Thymus (tissue), 11 donors: ENCODE measurements around the gene AGPAT3. TPM values are rescaled to one million over a fixed set of nuclear protein-coding genes. Genes with fewer than 3 reads are reported as not detected.

ENCODE experiments used
- DNase-seq, 9 donors: peaks; one replicate each; pipeline ENCODE4 v3.0.0-alpha.2; 2013; ENCODE audit warnings: low spot score in 9 of 9, low read depth in 6 of 9, missing footprints in 1 of 9
- H3K27ac ChIP-seq, 2 donors: one replicate each; pipeline ENCODE4 v1.5.1; 2013; ENCODE audit warnings: control low read depth in 1 of 2, low read depth in 1 of 2, low read length in 1 of 2, mild to moderate bottlenecking in 1 of 2, moderate library complexity in 1 of 2
- H3K27me3 ChIP-seq, 2 donors: one replicate each; pipeline ENCODE4 v1.5.1; 2013; ENCODE audit warnings: low read length in 1 of 2; ENCODE audit not compliant: control insufficient read depth in 2 of 2, insufficient read depth in 1 of 2
- H3K36me3 ChIP-seq, 2 donors: one replicate each; pipeline ENCODE4 v1.5.1; 2013; ENCODE audit warnings: low read length in 1 of 2, mild to moderate bottlenecking in 1 of 2, moderate library complexity in 1 of 2; ENCODE audit not compliant: control insufficient read depth in 2 of 2, insufficient read depth in 2 of 2
- H3K4me1 ChIP-seq, 2 donors: one replicate each; pipeline ENCODE4 v1.5.1; 2013; ENCODE audit warnings: low read length in 2 of 2; ENCODE audit not compliant: control insufficient read depth in 2 of 2, insufficient read depth in 2 of 2
- H3K4me3 ChIP-seq, 2 donors: one replicate each; pipeline ENCODE4 v1.5.1; 2013; ENCODE audit warnings: low read length in 2 of 2, control low read depth in 1 of 2, mild to moderate bottlenecking in 1 of 2
- H3K9me3 ChIP-seq, 2 donors: one replicate each; pipeline ENCODE4 v1.5.1; 2013; ENCODE audit warnings: low read length in 1 of 2, mild to moderate bottlenecking in 1 of 2; ENCODE audit not compliant: control insufficient read depth in 2 of 2, insufficient read depth in 1 of 2
- WGBS: extraction: QIAGEN DNeasy Blood & Tissue Kit; methylation state at CpG from one replicate; pipeline ENCODE4 v1.1.7; 2013; 5-methylcytosine and 5-hydroxymethylcytosine counted together
- polyA plus RNA-seq: library from polyadenylated mRNA; stranded (reverse); fragments of 200-250 nt; gene quantifications from one replicate; pipeline ENCODE4 v1.2.3, GENCODE V29; 2013
- total RNA-seq: library from RNA; stranded (reverse); fragments of 120-200 nt; gene quantifications from one replicate; pipeline ENCODE4 v1.2.4, GENCODE V29; 2013
- donor health status: healthy.

AGPAT3 gene
- total and polyA plus RNA-seq, 2 donors, result 16.2 to 19.8 TPM

DNA sequence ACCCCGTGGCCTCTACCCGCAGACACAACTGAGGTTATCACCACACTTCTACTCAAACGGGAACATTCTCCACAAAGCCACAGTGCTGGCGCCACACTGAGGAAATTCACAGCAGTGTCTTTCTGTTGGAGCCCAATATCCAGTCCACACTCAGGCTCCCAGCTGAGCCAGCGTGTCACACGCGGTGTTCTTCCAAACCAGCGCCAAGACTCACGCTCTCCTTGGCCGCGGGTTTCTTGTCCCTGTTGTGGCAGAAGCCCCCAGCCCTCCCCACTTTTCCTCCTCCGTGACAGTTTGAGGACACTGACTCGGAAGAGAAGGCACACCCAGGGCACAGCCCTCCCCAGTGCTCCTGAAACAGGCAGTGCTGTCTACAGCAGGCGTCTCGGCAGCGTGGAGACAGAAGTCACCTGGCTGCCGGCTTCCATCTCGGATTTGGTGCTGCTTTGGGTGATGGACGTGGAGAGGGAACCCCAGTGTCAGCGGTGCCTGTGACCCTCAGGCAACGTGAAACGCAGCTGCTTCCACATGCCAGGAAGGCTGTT is 35.4 kb upstream of the AGPAT3 start:
- DNase-seq, result no peak
- Histone ChIP-seq H3K27ac (no peak overlapping the region), H3K27me3 (peaks cover 0 to 36% of the 10 kb centered on the region in 2 donors), H3K9me3 (peaks cover 0 to 5% of the 10 kb centered on the region in 2 donors), H3K4me3 (no peak overlapping the region), H3K36me3 (no peaks in the 10 kb centered on the region), H3K4me1 (peaks cover 0 to 4% of the 10 kb centered on the region in 2 donors)
- WGBS, result 79% methylated on average over 22 of the region's 22 CpGs

DNA sequence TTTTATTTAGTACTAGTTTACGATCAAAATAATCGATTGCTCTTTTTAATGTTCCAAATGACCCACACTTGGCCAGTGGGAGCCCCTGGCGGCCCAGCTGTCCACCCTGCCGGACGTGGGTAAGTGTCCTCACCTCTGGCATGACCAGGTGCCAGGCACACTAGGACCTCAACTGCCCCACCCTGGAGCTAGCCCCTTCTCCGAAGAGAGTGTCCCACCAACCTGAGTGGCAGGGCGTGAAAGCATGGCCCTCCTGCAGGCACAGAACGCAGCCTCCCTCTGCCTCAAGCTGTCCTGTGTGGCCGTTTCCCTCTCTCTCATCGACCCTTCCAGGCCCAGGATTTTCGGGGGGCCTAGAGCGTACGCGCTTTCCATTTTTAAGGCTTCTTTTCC is 32.9 kb upstream of the AGPAT3 start:
- Histone ChIP-seq H3K4me3 (no peak overlapping the region), H3K4me1 (peaks cover 0 to 4% of the 10 kb centered on the region in 2 donors), H3K9me3 (peaks cover 1 to 5% of the 10 kb centered on the region in 2 donors), H3K27me3 (peaks cover 2 to 37% of the 10 kb centered on the region in 2 donors), H3K36me3 (no peaks in the 10 kb centered on the region), H3K27ac (no peak overlapping the region)
- no peak for DNase-seq
- 97% methylated on average over 14 of the region's 14 CpGs for WGBS

DNA sequence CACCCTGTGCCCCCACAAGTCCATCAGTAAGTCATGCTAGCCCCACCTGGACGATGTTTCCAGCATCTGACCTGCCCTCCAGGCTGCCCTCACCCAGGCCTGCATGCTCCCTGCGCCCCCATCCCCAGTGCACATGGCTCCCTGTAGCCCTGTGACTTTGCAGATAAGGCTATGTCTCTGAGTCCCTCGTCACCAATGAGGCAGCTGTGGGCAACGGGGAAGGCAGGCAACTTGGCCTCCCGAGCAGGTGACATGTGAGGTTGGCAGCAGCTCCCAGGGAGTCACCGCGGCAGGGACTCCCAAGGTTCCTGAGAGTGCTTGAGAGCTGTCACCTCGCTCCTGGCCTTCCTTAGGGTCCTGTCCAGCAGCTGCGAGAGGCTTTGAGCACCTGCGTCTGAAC is 32.4 kb upstream of the AGPAT3 start:
- H3K27me3 ChIP-seq, result peaks cover 2 to 37% of the 10 kb centered on the region in 2 donors
- peaks cover 0 to 4% of the 10 kb centered on the region in 2 donors for H3K4me1 ChIP-seq
- H3K27ac ChIP-seq, result no peak overlapping the region
- H3K4me3 ChIP-seq, result no peak overlapping the region
- peaks cover 1 to 5% of the 10 kb centered on the region in 2 donors for H3K9me3 ChIP-seq
- WGBS, result 93% methylated on average over 10 of the region's 10 CpGs
- H3K36me3 ChIP-seq, result no peaks in the 10 kb centered on the region
- DNase-seq, result no peak

DNA sequence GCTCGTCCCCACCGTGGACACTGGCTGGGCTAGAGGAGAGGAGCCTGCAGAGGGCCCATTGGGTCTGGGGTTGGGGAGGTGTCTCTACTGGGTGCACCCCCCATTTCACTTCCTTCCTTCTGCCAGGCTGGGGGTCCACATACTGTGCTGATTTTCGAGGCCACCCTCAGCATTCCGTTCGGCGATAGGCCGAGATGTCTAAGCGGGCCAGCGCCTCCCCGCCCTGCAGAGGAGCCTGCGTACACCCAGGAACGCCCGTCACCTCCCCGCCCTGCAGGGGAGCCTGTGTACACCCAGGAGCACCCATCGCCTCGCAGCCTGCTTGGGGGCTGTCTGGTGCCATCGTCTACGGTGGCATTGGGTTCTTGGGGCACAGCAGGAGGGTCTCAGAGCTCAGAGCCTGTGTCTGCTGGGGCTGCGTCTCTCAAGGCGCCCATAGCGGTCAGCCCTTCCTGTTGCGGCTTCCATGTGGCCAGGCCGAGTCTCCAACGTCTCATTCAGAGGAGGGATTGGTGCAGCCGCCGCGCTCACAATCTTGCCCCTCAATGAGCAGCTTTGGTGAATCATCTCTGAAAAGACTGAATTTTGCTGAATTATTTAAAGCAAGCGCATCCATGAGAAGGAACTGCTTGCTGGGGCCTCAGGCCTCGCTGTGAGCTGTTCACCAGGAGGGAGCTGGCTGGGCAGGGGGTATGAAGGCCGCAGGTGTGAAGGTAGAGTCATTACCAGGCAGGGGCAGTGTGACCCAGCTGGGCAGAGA is 30.7 kb upstream of the AGPAT3 start:
- Histone ChIP-seq H3K27ac (no peak overlapping the region), H3K27me3 (peaks cover 2 to 35% of the 10 kb centered on the region in 2 donors)
- DNase-seq, result no peak

DNA sequence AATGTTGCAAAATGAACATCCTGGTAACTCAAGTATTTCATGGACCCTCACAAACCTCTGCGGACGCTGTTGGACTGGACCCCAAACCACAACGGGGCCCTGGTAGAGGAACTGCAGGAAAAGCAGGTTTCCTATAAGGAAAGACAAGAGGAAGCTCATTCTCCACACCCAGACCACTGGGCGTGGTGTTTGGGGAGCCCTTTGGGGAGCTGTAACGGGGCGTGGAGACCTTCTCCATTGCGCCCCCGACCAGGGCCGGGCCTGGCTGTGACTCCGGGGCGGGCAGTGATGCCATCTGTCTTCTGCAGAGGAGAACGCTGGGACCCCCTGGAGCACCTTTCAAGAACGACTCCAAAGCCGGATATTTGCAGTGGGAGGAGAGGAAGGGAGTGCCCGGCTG is 30.0 kb upstream of the AGPAT3 start:
- 6% methylated on average over 15 of the region's 15 CpGs for WGBS
- Histone ChIP-seq H3K9me3 (peaks cover 1 to 5% of the 10 kb centered on the region in 2 donors), H3K36me3 (no peaks in the 10 kb centered on the region), H3K4me3 (no peak overlapping the region), H3K27ac (no peak overlapping the region), H3K4me1 (no peaks in the 10 kb centered on the region), H3K27me3 (peaks cover 2 to 30% of the 10 kb centered on the region in 2 donors)
- no peak for DNase-seq

More for the DNA sequence above, 30.7 kb upstream of the AGPAT3 start:
- 67% methylated on average over 30 of the region's 30 CpGs for WGBS
- no peaks in the 10 kb centered on the region for H3K36me3 ChIP-seq
- H3K4me1 ChIP-seq, result no peaks in the 10 kb centered on the region
- peaks cover 1 to 5% of the 10 kb centered on the region in 2 donors for H3K9me3 ChIP-seq
- H3K4me3 ChIP-seq, result no peak overlapping the region

DNA sequence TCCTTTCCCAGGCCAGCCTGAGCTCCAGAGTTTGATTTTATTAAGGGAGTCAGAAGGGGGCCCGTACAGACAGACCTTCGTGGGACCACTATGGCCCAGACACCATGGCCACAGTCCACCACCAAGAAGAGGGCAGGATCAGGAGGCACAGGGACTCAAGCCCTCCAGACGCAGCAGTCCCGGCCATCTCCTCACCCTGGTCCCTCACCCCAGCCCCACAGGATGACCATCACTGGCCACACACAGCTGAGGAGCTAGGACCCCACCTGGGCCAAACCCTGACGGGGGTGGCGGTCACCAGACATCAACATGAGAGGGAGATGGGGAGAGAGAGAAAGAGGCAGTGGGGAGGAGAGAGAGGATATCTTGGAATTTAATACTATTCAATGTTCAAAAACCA is 29.2 kb upstream of the AGPAT3 start:
- Histone ChIP-seq H3K4me1 (no peaks in the 10 kb centered on the region), H3K27me3 (peaks cover 2 to 30% of the 10 kb centered on the region in 2 donors), H3K9me3 (peaks cover 1 to 5% of the 10 kb centered on the region in 2 donors), H3K4me3 (no peak overlapping the region), H3K27ac (no peak overlapping the region), H3K36me3 (no peaks in the 10 kb centered on the region)
- WGBS, result 97% methylated on average over 6 of the region's 6 CpGs
- DNase-seq, result no peak

DNA sequence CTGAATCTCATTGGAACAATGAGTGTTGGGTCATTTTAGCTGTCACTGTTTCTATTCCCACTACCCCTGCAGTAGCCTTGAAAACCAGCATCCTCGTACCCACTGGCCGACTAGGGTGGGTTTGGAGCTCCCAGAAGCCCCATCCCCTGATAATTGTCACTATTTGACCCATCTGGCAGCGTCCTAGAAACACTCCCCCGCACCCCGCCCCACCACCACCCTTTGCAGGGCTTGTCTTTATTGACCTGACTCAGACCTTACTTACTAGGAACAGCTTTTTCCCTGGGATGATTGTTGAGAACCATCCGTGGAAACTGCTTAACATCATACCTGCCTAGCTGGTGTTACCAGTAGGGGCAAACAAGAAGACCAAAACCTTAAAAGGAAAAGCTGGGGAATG is 28.4 kb upstream of the AGPAT3 start:
- no peak for DNase-seq
- Histone ChIP-seq H3K36me3 (no peaks in the 10 kb centered on the region), H3K4me1 (no peaks in the 10 kb centered on the region), H3K4me3 (no peak overlapping the region), H3K27me3 (peaks cover 2 to 25% of the 10 kb centered on the region in 2 donors), H3K9me3 (peaks cover 1 to 5% of the 10 kb centered on the region in 2 donors), H3K27ac (no peak overlapping the region)
- 96% methylated on average over 6 of the region's 6 CpGs for WGBS

DNA sequence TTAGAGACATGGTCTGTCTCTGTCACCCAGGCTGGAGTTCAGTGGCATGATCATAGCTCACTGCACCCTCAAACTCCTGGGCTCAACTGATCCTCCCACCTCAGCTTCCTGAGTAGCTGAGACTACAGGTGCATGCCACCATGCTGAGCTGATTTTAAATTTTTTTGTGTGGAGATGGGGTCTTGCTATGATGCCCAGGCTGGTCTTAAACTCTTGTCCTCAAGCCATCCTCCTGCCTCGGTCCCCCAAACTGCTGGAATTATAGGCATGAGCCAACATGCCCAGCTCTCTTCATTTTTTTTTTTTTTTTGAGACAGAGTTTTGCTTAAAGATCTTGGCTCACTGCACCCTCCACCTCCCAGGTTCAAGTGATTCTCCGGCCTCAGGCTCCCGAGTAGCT is 24.8 kb upstream of the AGPAT3 start:
- DNase-seq, result no peak
- H3K27me3 ChIP-seq, result peaks cover 2 to 10% of the 10 kb centered on the region in 2 donors
- 99% methylated on average over 3 of the region's 3 CpGs for WGBS

DNA sequence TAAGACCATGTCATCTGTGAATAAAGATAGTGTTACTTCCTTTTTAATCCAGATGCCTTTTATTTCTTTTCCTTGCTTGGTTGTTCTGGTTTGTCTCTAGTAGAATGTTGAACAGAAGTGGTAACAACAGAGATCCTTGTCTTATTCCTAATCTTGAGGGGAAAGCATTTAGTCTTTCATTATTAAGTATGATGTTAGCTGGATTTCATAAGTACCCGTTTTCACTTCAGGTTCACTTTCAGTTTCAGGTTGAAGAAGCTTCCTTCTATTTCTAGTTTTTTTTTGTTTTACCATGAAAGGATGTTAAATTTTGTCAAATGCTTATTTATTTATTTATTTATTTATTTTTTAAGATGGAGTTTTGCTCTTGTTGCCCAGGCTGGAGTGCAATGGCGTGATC is 22.3 kb upstream of the AGPAT3 start:
- no peak overlapping the region for H3K4me3 ChIP-seq
- WGBS, result 70% methylated on average over 2 of the region's 2 CpGs
- H3K27me3 ChIP-seq, result no peaks in the 10 kb centered on the region
- no peaks in the 10 kb centered on the region for H3K4me1 ChIP-seq
- DNase-seq, result peak in 1 of 9 donors; percentile 42
- H3K36me3 ChIP-seq, result no peaks in the 10 kb centered on the region
- H3K27ac ChIP-seq, result no peak overlapping the region
- peaks cover 0 to 4% of the 10 kb centered on the region in 2 donors for H3K9me3 ChIP-seq

More for the DNA sequence above, 24.8 kb upstream of the AGPAT3 start:
- no peak overlapping the region for H3K27ac ChIP-seq
- H3K4me1 ChIP-seq, result no peaks in the 10 kb centered on the region
- no peak overlapping the region for H3K4me3 ChIP-seq
- peaks cover 0 to 1% of the 10 kb centered on the region in 2 donors for H3K9me3 ChIP-seq
- no peaks in the 10 kb centered on the region for H3K36me3 ChIP-seq
